ENCODE measurements around the gene TRMT11.

TRMT11 gene

DNA sequence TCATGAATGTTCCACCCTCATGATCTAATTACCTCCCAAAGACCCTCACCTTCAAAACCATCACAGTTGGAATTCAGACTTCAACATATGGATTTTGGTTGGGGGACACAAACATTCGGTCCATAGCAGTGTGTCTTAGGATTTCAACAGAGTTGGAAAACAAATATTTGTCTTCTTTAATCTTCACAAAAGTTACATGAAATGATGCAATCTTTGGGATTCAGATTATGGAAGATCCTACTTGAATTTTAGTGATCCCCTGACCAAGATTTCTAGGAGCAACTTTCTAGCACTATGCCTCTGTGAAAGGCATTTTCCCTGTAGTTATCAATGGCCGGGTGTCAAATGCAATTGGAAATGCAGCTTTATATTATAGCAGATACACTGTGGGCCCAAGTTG is 86.5 kb downstream of the TRMT11 start:
- H3K4me1 ChIP-seq (ENCODE audit: control insufficient read depth, insufficient read depth, low read length) = no peaks in the 10 kb centered on the region
- H3K4me3 ChIP-seq (ENCODE audit: low read length in 2 of 2) = no peak overlapping the region

DNA sequence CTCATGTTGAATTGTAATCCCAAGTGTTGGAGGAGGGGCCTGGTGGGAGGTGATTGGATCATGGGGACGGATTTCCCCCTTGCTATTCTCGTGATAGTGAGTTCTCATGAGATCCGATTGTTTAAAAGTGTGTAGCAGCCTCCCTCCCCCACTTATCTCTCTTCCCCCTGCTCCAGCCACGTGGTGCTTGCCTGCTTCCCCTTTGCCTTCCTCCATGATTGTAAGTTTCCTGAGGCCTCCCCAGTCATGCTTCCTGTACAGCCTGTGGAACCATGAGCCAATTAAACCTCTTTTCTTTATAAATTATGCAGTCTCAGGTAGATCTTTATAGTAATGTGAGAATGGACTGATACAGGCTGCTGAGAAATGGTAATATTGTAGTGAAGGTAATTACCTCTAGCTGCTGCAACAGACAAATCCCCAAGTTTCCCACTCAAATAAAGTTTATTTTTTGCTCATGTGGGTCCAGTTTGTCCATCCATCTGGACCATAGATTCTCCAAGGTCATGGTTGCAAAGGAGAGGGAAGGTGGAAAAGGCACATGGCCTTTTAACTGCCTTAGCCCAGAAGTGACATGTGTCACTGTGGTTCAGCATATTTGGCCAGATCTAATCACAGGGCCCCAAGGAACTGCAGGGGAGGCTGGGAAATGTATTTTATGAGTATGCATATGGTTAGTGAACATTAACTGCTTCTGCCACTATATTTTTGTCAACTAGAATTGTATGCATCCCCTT is 89.2 kb downstream of the TRMT11 start:
- H3K27me3 ChIP-seq (ENCODE audit: control insufficient read depth in 1 of 2, insufficient read depth in 2 of 2, low read length in 2 of 2) = no peaks in the 10 kb centered on the region
- no peak overlapping the region for H3K4me3 ChIP-seq (ENCODE audit: low read length in 2 of 2)
- no peak overlapping the region for H3K27ac ChIP-seq (ENCODE audit: low read length)
- H3K9ac ChIP-seq (ENCODE audit: low read length in 2 of 2) = no peak overlapping the region
- H3K9me3 ChIP-seq (ENCODE audit: control insufficient read depth in 2 of 2, low read length in 2 of 2) = no peaks in the 10 kb centered on the region
- no peaks in the 10 kb centered on the region for H3K36me3 ChIP-seq (ENCODE audit: control insufficient read depth in 2 of 2, insufficient read depth in 2 of 2, low read length in 2 of 2)
- H3K4me1 ChIP-seq (ENCODE audit: control insufficient read depth, insufficient read depth, low read length) = no peaks in the 10 kb centered on the region

More for the DNA sequence above, 86.5 kb downstream of the TRMT11 start:
- no peaks in the 10 kb centered on the region for H3K9me3 ChIP-seq (ENCODE audit: control insufficient read depth in 2 of 2, low read length in 2 of 2)
- H3K27me3 ChIP-seq (ENCODE audit: control insufficient read depth in 1 of 2, insufficient read depth in 2 of 2, low read length in 2 of 2) = no peaks in the 10 kb centered on the region
- no peaks in the 10 kb centered on the region for H3K36me3 ChIP-seq (ENCODE audit: control insufficient read depth in 2 of 2, insufficient read depth in 2 of 2, low read length in 2 of 2)
- no peak overlapping the region for H3K9ac ChIP-seq (ENCODE audit: low read length in 2 of 2)
- no peak overlapping the region for H3K27ac ChIP-seq (ENCODE audit: low read length)

DNA sequence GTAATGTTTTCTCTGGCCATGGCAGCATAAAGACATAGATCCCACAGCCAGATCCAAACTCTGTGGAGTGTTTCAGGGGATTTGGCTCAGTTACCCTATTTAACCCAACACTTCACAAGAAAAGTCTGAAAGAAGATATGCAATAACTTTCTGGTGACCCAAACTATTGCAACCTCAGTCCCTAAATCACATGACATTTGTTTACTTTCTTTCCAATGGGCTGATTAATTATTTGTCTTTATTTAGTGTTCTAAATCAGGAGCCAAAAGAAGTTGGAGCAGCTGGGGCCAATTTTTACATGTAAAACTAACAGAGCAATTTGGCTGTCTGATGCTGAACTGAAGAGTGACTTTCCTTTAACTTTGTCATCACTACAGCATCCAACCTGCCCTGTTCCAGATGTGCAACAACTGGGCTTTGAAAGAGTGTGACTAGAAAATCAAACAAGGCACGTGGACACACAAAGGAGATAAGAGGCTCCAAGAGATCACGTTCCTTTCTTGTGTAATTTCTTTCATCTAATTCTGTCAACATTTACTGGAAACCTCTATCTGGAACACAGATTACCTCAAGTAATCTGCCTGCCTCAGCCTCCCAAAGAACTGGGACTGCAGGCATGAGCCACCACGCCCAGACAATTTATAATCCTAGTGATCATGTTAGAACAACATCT is 90.8 kb downstream of the TRMT11 start:
- H3K4me1 ChIP-seq (ENCODE audit: control insufficient read depth, insufficient read depth, low read length) = no peaks in the 10 kb centered on the region
- H3K9ac ChIP-seq (ENCODE audit: low read length in 2 of 2) = no peak overlapping the region
- no peaks in the 10 kb centered on the region for H3K36me3 ChIP-seq (ENCODE audit: control insufficient read depth in 2 of 2, insufficient read depth in 2 of 2, low read length in 2 of 2)
- no peaks in the 10 kb centered on the region for H3K9me3 ChIP-seq (ENCODE audit: control insufficient read depth in 2 of 2, low read length in 2 of 2)
- H3K27ac ChIP-seq (ENCODE audit: low read length) = no peak overlapping the region
- H3K4me3 ChIP-seq (ENCODE audit: low read length in 2 of 2) = no peak overlapping the region
- H3K27me3 ChIP-seq (ENCODE audit: control insufficient read depth in 1 of 2, insufficient read depth in 2 of 2, low read length in 2 of 2) = no peaks in the 10 kb centered on the region

- H3K4me1 ChIP-seq (ENCODE audit: control insufficient read depth, insufficient read depth, low read length) = no peaks in the 10 kb centered on the region
- H3K9ac ChIP-seq (ENCODE audit: low read length in 2 of 2) = no peak overlapping the region
- no peak overlapping the region for H3K27ac ChIP-seq (ENCODE audit: low read length)
- H3K27me3 ChIP-seq (ENCODE audit: control insufficient read depth in 1 of 2, insufficient read depth in 2 of 2, low read length in 2 of 2) = no peaks in the 10 kb centered on the region
- H3K36me3 ChIP-seq (ENCODE audit: control insufficient read depth in 2 of 2, insufficient read depth in 2 of 2, low read length in 2 of 2) = no peaks in the 10 kb centered on the region
- no peak overlapping the region for H3K4me3 ChIP-seq (ENCODE audit: low read length in 2 of 2)
- no peaks in the 10 kb centered on the region for H3K9me3 ChIP-seq (ENCODE audit: control insufficient read depth in 2 of 2, low read length in 2 of 2)
Measured at GRCh38 chr6:126077810-126078776, 91.8 kb downstream of the TRMT11 start.

DNA sequence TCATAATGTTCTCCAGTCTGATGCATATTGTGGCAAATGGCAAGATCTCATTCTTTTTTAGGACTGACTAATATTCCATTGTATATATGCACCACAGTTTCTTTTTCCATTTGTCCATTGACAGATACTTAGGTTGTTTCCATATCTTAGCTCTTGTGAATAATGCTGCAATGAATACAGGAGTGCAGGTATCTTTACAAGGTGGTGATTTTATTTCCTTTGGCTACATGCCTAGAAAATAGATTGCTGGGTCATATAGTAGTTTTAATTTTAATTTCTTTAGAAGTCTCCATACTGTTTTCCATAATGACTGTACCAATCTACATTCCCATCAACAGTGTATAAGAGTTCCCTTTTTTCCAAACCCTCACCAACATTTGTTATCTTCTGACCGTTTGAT is 97.5 kb downstream of the TRMT11 start:
- no peak overlapping the region for H3K9ac ChIP-seq (ENCODE audit: low read length in 2 of 2)
- no peaks in the 10 kb centered on the region for H3K4me1 ChIP-seq (ENCODE audit: control insufficient read depth, insufficient read depth, low read length)
- no peak overlapping the region for H3K4me3 ChIP-seq (ENCODE audit: low read length in 2 of 2)
- H3K9me3 ChIP-seq (ENCODE audit: control insufficient read depth in 2 of 2, low read length in 2 of 2) = no peaks in the 10 kb centered on the region
- H3K36me3 ChIP-seq (ENCODE audit: control insufficient read depth in 2 of 2, insufficient read depth in 2 of 2, low read length in 2 of 2) = peaks cover 0 to 2% of the 10 kb centered on the region in 2 donors
- H3K27ac ChIP-seq (ENCODE audit: low read length) = no peak overlapping the region
- H3K27me3 ChIP-seq (ENCODE audit: control insufficient read depth in 1 of 2, insufficient read depth in 2 of 2, low read length in 2 of 2) = no peaks in the 10 kb centered on the region

DNA sequence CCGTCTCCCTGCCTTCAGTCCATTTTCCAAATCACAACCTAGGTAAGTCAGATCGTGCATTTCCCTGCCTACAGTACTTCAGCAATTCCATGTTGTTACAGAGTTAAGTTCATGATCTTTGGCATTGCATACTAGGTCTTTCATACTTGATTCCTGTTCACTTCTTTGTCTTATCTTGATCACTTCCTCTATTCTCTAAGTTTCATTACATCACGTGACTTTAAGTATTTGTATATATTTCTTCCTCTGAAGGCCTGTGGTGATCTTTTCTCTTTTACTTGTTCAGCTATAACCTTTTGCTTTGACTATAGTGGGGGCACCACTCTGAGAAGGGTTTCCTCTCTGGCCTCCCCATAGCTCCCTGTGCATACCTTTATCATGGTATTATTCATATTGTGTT is 100.2 kb downstream of the TRMT11 start:
- H3K9me3 ChIP-seq (ENCODE audit: control insufficient read depth in 2 of 2, low read length in 2 of 2) = no peaks in the 10 kb centered on the region
- H3K9ac ChIP-seq (ENCODE audit: low read length in 2 of 2) = no peak overlapping the region
- no peak overlapping the region for H3K4me3 ChIP-seq (ENCODE audit: low read length in 2 of 2)
- no peak overlapping the region for H3K27ac ChIP-seq (ENCODE audit: low read length)
- H3K27me3 ChIP-seq (ENCODE audit: control insufficient read depth in 1 of 2, insufficient read depth in 2 of 2, low read length in 2 of 2) = no peaks in the 10 kb centered on the region
- H3K4me1 ChIP-seq (ENCODE audit: control insufficient read depth, insufficient read depth, low read length) = no peaks in the 10 kb centered on the region
- H3K36me3 ChIP-seq (ENCODE audit: control insufficient read depth in 2 of 2, insufficient read depth in 2 of 2, low read length in 2 of 2) = peaks cover 0 to 2% of the 10 kb centered on the region in 2 donors
